ENCODE measurements around the gene EIF4G1. TPM values are rescaled to one million over a fixed set of nuclear protein-coding genes. Genes with fewer than 3 reads are reported as not detected.
A peak's percentile ranks its signal among the peaks of the same experiment; 100 is the strongest.

The EIF4G1 gene
- total and polyA plus RNA-seq, 2 of the 4 experiments (the other 2 are of a cell fraction), result 225 to 274 TPM

- dilution Hi-C loops (cut with HindIII; ENCODE audit: low sequenced_read_pairs, unreplicated experiment) (loop anchor here (25.0 kb wide), 1 partner anchor 176 kb away; no protein-coding TSS in a partner anchor), intact Hi-C loops (cut with micrococcal nuclease) (no loop called here), in situ Hi-C loops (cut with MboI; ENCODE audit: low sequenced_read_pairs) (no loop called here)
- H3K27me3 ChIP-seq (ENCODE audit: control insufficient read depth, insufficient read depth, low read length), result no peaks in the 10 kb centered on the region
- no peak within 1 kb of the TSS; the same call in 1 of the 3 replicates for H2BK15ac ChIP-seq (ENCODE audit: low read depth, low read length)
- H2BK120ac ChIP-seq (ENCODE audit: low read depth, low read length), result peak within 1 kb of the TSS; percentile 46
- H3K4me2 ChIP-seq (ENCODE audit: low read depth, low read length), result peak within 1 kb of the TSS; percentile 99
- ChIA-PET POLR2A (ENCODE audit: unreplicated experiment) (interaction anchor here (0.6 kb wide), 1 partner anchor 188 kb away, joined by 3 read pairs; no protein-coding TSS in a partner anchor), CTCF (interaction anchor here (1.2 kb wide), 2 partner anchors 72 to 200 kb away, joined by 3 read pairs; partner anchors contain the start of gene EPHB3)
- peak within 1 kb of the TSS; percentile 86 for H3K4ac ChIP-seq (ENCODE audit: low read depth, low read length)
- peak within 1 kb of the TSS; percentile 76 for H3K14ac ChIP-seq (replicated peaks; ENCODE audit: low read depth, low read length)
- WGBS, 2 experiments (ENCODE audit: extremely low coverage in 2 of 2, insufficient read length in 1 of 2), result 0% methylated on average over 30 of the region's 56 CpGs; no CpG with 5 or more reads in 1 of the 2 experiments
- peak within 1 kb of the TSS; percentile 96 for H2AK9ac ChIP-seq (replicated peaks; ENCODE audit: low read depth, low read length, poor library complexity)
- TF ChIP-seq BHLHE40 (IDR thresholded peaks at IDR 0.05; ENCODE audit: low read depth, low read length), result 0 out of 2 replicates have a peak, but pooled peaks have one; percentile 3
- no peak for TF ChIP-seq ELK1 (IDR thresholded peaks at IDR 0.05; ENCODE audit: borderline replicate concordance, low read depth, low read length)
- TF ChIP-seq MAZ (IDR thresholded peaks at IDR 0.05; ENCODE audit: borderline replicate concordance, low read depth, low read length), result peak; percentile 69; the same call in 1 of the 2 replicates
- peak; percentile 78; the same call in 1 of the 2 replicates for TF ChIP-seq MXI1 (IDR thresholded peaks at IDR 0.05; ENCODE audit: borderline replicate concordance, low read depth, low read length)
- H3K4me1 ChIP-seq (ENCODE audit: control insufficient read depth, insufficient read depth, low read length), result peaks cover 7% of the 10 kb centered on the region
- BruUV-seq (replicated peaks), result no TSS peak
- ATAC-seq (ENCODE audit: low read depth) (peak; percentile 72), DNase-seq (peak; percentile 33)
- peak within 1 kb of the TSS; percentile 89 for H3K9ac ChIP-seq (ENCODE audit: low read depth, low read length)
- peak within 1 kb of the TSS; percentile 99 for H2AFZ ChIP-seq (replicated peaks; ENCODE audit: low read length, poor library complexity)
- peak within 1 kb of the TSS; percentile 56 for H3K4me3 ChIP-seq (ENCODE audit: insufficient read depth, low read depth, low read length)
- peak within 1 kb of the TSS; percentile 58 to 74 for H4K8ac ChIP-seq (ENCODE audit: low read depth in 2 of 2, low read length in 2 of 2)
- peak within 1 kb of the TSS; percentile 80 for H4K91ac ChIP-seq (ENCODE audit: insufficient read depth, low read depth, low read length)
- peaks cover 10% of the 10 kb centered on the region; the same call in 1 of the 2 replicates for H3K9me1 ChIP-seq (ENCODE audit: insufficient read depth, low read length)
- peaks cover 10% of the 10 kb centered on the region for H4K20me1 ChIP-seq (ENCODE audit: insufficient read depth, low read length)
- H3K9me3 ChIP-seq (ENCODE audit: control insufficient read depth, insufficient read depth, low read length), result no peaks in the 10 kb centered on the region
- H3K56ac ChIP-seq (ENCODE audit: extremely low read depth, insufficient read depth, low read length), result peak within 1 kb of the TSS; percentile 81
- H2BK5ac ChIP-seq (ENCODE audit: low read depth, low read length, poor library complexity, severe bottlenecking), result peak within 1 kb of the TSS; percentile 93
- peaks cover 9% of the 10 kb centered on the region for H3K36me3 ChIP-seq (ENCODE audit: control insufficient read depth, insufficient read depth, low read length)
- H4K5ac ChIP-seq (ENCODE audit: low read depth, low read length), result peak within 1 kb of the TSS; percentile 65
- peak within 1 kb of the TSS; percentile 85 for H2AK5ac ChIP-seq (ENCODE audit: low read depth, low read length)
- no peak within 1 kb of the TSS for H2BK20ac ChIP-seq (ENCODE audit: low read depth, low read length)
- peak within 1 kb of the TSS; percentile 61 for H3K18ac ChIP-seq (ENCODE audit: low read depth, low read length)
- peak within 1 kb of the TSS; percentile 92 for H3K23ac ChIP-seq (ENCODE audit: low read depth, low read length)
- H3K27ac ChIP-seq (ENCODE audit: insufficient read depth, low read length), result peak within 1 kb of the TSS; percentile 95
- peaks cover 8 to 44% of the 10 kb centered on the region in 2 experiments for H3K79me1 ChIP-seq (ENCODE audit: low read depth in 1 of 2, low read length in 2 of 2)
These were observed 47.1 kb downstream of the EIF4G1 start, which contains the start of the genes CLCN2 and POLR2H for GRCh38 chr3:184361532-184361931. CLCN2 (minus strand) TSS chr3:184361605; CDS start chr3:184361479, 126 bp downstream. POLR2H (plus strand) TSS chr3:184361710; CDS start chr3:184363493, 1,783 bp downstream.

All from IMR-90 (cell line).